ENCODE measurements around the gene ESAM. TPM values are rescaled to one million over a fixed set of nuclear protein-coding genes. Genes with fewer than 3 reads are reported as not detected.

Gene ESAM
- total and polyA plus RNA-seq, 2 donors: 13.3 to 66.2 TPM

DNA sequence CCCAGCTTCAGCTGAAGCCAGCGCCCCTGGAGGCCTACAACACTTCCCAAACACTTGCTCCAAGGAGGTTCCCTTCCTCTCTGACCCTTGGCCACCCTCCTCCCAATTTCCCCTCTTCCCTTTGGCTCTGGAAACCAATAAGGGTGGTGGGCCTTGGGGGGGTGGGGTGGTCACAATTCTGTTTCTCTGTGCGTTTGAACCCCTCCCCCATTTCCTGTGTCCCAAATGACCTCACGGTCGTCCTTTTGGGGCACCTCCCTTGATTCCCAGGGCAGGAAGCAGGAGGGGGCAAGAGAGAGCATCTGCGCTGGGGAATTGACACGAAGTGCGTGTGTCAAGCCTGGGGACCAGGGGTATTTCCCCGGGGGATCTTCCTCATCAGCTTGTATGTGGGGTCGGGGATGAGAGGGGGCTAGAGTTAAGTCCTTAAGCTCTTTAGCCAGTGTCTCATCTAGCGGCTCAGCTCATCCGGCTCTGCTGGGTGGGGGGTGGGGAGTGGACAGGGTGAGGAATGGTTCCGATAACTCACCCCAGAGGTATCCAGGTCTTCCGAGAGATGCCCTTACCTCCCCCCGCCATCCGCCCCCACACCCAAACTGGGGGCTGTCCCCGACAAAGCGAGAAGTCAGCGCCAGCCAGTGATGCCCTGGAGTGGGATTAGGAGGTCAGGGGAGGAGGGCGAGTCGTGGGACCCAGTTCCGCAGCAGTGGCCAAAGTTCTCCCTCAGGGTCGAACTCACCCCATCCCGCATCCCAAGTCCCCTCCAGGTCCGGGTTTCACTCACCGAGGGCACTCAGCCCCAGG is 587 bp downstream of the ESAM start:
- Histone ChIP-seq H3K36me3 (ENCODE audit: insufficient read depth) (no peaks in the 10 kb centered on the region), H3K4me1 (ENCODE audit: insufficient read depth) (no peaks in the 10 kb centered on the region), H3K27ac (ENCODE audit: low read depth) (peak overlapping the region; percentile 48), H3K4me3 (ENCODE audit: low read depth, low read length) (peak overlapping the region; percentile 33)
- WGBS: 14% methylated on average over 25 of the region's 25 CpGs
- DNase-seq (ENCODE audit: extremely low spot score): no peak

GRCh38 chr11:124760806-124761205 is 1.3 kb downstream of the ESAM start:
- no peak for DNase-seq (ENCODE audit: extremely low spot score)
- 70% methylated on average over 3 of the region's 3 CpGs for WGBS
- H3K27ac ChIP-seq (ENCODE audit: low read depth): no peak overlapping the region
- H3K36me3 ChIP-seq (ENCODE audit: insufficient read depth): no peaks in the 10 kb centered on the region
- H3K4me1 ChIP-seq (ENCODE audit: insufficient read depth): no peaks in the 10 kb centered on the region
- peak overlapping the region; percentile 33 for H3K4me3 ChIP-seq (ENCODE audit: low read depth, low read length)

DNA sequence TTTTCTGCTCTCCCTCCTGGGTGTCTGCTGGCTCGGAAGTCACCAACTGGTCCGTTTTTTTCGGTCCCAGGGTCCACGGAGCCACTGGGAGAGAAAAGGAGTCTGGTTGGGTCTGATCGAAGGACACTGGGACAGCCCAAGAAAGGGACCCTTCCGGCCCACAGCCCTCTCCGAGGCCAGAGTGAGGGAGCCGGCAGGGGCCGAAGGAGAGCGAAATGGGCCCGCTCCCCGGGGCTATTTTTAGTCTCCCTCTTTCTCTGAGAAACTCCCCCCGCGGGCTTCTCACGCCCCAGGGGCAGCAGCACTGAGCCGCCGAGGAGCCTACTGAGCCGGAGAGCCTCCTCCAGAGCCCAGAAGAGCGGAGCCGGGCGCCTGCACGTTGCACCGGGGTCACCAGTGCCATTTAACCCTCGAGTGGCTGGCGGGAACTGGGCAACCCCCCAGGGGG is 1.9 kb downstream of the ESAM start:
- DNase-seq (ENCODE audit: extremely low spot score): no peak
- WGBS: 10% methylated on average over 25 of the region's 25 CpGs
- H3K4me1 ChIP-seq (ENCODE audit: insufficient read depth): no peaks in the 10 kb centered on the region

DNA sequence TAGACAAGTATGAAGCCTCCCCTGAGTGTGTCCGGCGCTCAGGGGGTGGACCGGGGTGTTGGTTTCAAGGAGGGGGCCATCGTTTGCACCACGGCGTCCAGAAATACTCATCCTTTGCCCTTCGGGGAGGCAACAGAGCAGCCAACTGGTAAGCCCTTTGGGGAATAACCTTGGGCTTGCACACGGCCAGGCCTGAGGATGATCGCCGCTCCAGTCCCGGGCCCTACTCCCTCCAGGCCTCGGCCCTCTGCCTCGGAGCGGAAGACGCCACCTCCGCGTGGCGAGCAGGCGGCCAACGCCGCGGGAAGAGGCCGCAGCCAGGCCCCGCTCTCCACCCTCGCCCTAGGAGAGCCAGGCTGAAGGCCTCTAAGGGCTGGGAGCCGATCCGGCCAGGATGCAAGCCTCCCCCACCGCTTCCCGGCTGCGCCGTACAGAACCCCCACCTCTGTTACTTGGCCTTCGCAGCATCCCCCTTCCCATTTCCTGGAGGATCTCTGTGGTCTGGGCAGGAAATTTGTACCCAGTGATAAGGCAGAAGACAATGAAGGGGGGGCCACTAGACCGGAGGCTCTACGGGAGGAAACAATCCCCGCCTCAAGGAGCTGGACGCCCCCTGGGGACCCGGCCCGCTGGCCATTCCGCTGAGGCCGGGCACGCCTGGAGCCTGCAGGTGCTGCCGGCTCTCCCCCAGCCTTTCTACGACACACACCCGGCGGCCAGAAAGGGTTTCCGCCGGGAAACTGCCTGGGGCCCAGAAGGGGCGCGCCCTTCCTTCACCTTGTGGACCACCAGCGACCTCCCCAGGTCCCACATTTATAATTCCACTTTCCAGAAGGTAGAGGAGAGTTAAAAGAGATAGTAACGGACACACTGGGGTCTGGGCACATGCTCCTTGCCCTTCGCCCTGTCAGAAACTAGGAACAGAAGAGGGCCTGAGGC is 2.6 kb downstream of the ESAM start:
- H3K4me1 ChIP-seq (ENCODE audit: insufficient read depth): no peaks in the 10 kb centered on the region
- 28% methylated on average over 52 of the region's 52 CpGs for WGBS

More for the DNA sequence above, 1.9 kb downstream of the ESAM start:
- Histone ChIP-seq H3K27ac (ENCODE audit: low read depth) (no peak overlapping the region), H3K4me3 (ENCODE audit: low read depth, low read length) (peak overlapping the region; percentile 33), H3K36me3 (ENCODE audit: insufficient read depth) (no peaks in the 10 kb centered on the region)

GRCh38 chr11:124758355-124759265 is 3.5 kb downstream of the ESAM start:
- no peak for DNase-seq (ENCODE audit: extremely low spot score)
- no peak overlapping the region for H3K27ac ChIP-seq (ENCODE audit: low read depth)
- H3K36me3 ChIP-seq (ENCODE audit: insufficient read depth): no peaks in the 10 kb centered on the region
- peak overlapping the region; percentile 14 for H3K4me3 ChIP-seq (ENCODE audit: low read depth, low read length)
- WGBS: 6% methylated on average over 53 of the region's 53 CpGs
- H3K4me1 ChIP-seq (ENCODE audit: insufficient read depth): no peaks in the 10 kb centered on the region

More for the DNA sequence above, 2.6 kb downstream of the ESAM start:
- DNase-seq (ENCODE audit: extremely low spot score): no peak
- H3K36me3 ChIP-seq (ENCODE audit: insufficient read depth): no peaks in the 10 kb centered on the region
- H3K27ac ChIP-seq (ENCODE audit: low read depth): no peak overlapping the region
- peak overlapping the region; percentile 33 for H3K4me3 ChIP-seq (ENCODE audit: low read depth, low read length)

DNA sequence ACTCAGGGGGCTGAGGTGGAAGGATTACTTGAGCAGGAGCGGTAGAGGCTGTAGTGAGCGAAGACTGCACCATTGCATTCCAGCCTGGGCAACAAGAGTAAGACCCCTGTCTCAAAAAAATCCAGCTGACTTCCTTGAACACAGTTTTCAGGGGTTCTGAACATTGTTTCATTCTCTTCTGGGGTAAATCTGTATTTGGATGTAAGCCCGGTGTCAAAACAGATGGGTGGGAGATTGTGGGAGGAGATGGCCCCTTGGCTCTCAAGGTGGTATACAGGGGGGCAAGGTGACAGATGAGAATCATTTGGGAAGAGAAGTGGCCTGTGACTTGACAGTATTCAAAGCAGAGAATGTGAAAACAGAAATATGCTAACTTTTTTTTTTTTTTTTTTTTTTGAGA is 4.8 kb downstream of the ESAM start:
- DNase-seq (ENCODE audit: extremely low spot score): no peak
- H3K36me3 ChIP-seq (ENCODE audit: insufficient read depth): no peaks in the 10 kb centered on the region
- H3K4me3 ChIP-seq (ENCODE audit: low read depth, low read length): no peak overlapping the region
- WGBS: 40% methylated on average over 3 of the region's 3 CpGs
- no peaks in the 10 kb centered on the region for H3K4me1 ChIP-seq (ENCODE audit: insufficient read depth)
- no peak overlapping the region for H3K27ac ChIP-seq (ENCODE audit: low read depth)

- H3K4me1 ChIP-seq (ENCODE audit: insufficient read depth): no peaks in the 10 kb centered on the region
- WGBS: 30% methylated on average over 6 of the region's 6 CpGs
These were observed 5.3 kb downstream of the ESAM start for GRCh38 chr11:124756753-124757227.

GRCh38 chr11:124756033-124756752 is 5.9 kb downstream of the ESAM start:
- H3K4me3 ChIP-seq (ENCODE audit: low read depth, low read length): no peak overlapping the region
- H3K4me1 ChIP-seq (ENCODE audit: insufficient read depth): no peaks in the 10 kb centered on the region
- H3K27ac ChIP-seq (ENCODE audit: low read depth): no peak overlapping the region
- DNase-seq (ENCODE audit: extremely low spot score): no peak
- WGBS: 28% methylated on average over 9 of the region's 9 CpGs
- no peaks in the 10 kb centered on the region for H3K36me3 ChIP-seq (ENCODE audit: insufficient read depth)

More at GRCh38 chr11:124756753-124757227, 5.3 kb downstream of the ESAM start:
- Histone ChIP-seq H3K36me3 (ENCODE audit: insufficient read depth) (no peaks in the 10 kb centered on the region), H3K4me3 (ENCODE audit: low read depth, low read length) (no peak overlapping the region), H3K27ac (ENCODE audit: low read depth) (no peak overlapping the region)
- DNase-seq (ENCODE audit: extremely low spot score): no peak

GRCh38 chr11:124754710-124755109 is 7.4 kb downstream of the ESAM start:
- no peak overlapping the region for H3K27ac ChIP-seq (ENCODE audit: low read depth)
- H3K4me3 ChIP-seq (ENCODE audit: low read depth, low read length): no peak overlapping the region
- DNase-seq (ENCODE audit: extremely low spot score): no peak
- H3K4me1 ChIP-seq (ENCODE audit: insufficient read depth): no peaks in the 10 kb centered on the region
- no peaks in the 10 kb centered on the region for H3K36me3 ChIP-seq (ENCODE audit: insufficient read depth)
- 57% methylated on average over 6 of the region's 6 CpGs for WGBS

- 54% methylated on average over 4 of the region's 4 CpGs for WGBS
- DNase-seq (ENCODE audit: extremely low spot score): no peak
- Histone ChIP-seq H3K4me3 (ENCODE audit: low read depth, low read length) (no peak overlapping the region), H3K27ac (ENCODE audit: low read depth) (no peak overlapping the region), H3K4me1 (ENCODE audit: insufficient read depth) (no peaks in the 10 kb centered on the region), H3K36me3 (ENCODE audit: insufficient read depth) (no peaks in the 10 kb centered on the region)
These were observed 7.8 kb downstream of the ESAM start for GRCh38 chr11:124754309-124754708.

DNA sequence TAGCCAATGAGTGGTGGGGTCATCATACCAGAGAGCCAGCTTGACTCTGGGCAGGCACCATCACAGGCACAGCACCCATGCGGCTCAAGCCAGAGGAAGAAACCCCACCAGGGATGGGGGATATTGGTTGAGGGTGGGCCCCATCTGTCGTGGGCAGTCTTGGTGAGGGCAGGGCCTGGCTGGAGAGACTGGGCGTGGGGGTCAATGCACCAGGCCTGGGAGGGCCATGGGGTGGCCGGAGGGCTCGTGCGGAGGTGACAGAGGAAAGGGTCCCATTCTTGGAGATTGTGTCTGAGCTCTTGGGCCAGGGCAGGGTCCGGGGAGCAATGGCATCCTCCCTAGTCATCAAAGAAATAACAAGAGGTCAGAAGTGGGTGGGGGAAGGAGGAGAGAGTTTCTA is 8.5 kb downstream of the ESAM start:
- 78% methylated on average over 7 of the region's 7 CpGs for WGBS
- Histone ChIP-seq H3K27ac (ENCODE audit: low read depth) (no peak overlapping the region), H3K4me1 (ENCODE audit: insufficient read depth) (no peaks in the 10 kb centered on the region), H3K4me3 (ENCODE audit: low read depth, low read length) (no peak overlapping the region), H3K36me3 (ENCODE audit: insufficient read depth) (no peaks in the 10 kb centered on the region)
- DNase-seq (ENCODE audit: extremely low spot score): no peak

DNA sequence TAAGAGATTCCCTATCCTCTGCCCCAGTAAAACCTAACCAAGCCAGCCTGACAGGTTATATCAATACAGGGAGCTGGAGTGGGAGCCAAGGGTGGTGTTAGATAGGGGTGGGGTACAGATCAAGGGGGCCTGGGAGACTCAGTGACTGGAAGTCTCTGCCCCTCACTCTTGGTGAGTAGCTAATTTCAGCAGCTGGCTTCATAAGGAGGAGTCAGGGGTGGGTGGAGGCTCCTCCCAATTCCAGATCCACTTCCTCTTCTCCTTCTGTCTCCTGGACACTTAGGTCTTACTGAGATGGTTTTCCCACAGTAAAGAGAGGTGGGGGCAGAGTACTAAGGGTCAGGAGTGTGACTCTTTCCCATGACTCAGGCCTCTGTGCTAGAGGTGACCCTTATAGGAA is 8.9 kb downstream of the ESAM start:
- H3K4me1 ChIP-seq (ENCODE audit: insufficient read depth): no peaks in the 10 kb centered on the region
- H3K4me3 ChIP-seq (ENCODE audit: low read depth, low read length): no peak overlapping the region
- H3K36me3 ChIP-seq (ENCODE audit: insufficient read depth): no peaks in the 10 kb centered on the region
- no peak overlapping the region for H3K27ac ChIP-seq (ENCODE audit: low read depth)
- DNase-seq (ENCODE audit: extremely low spot score): no peak

All from urinary bladder (tissue), 4 donors.